Caco-2 (cell line): ENCODE data around the gene IFNA13. TPM values are rescaled to one million over a fixed set of nuclear protein-coding genes. Genes with fewer than 3 reads are reported as not detected.
A peak's percentile ranks its signal among the peaks of the same experiment; 100 is the strongest.
"Not testable (repeated sequence)": the region's sequence is repeated elsewhere in the genome, so short reads cannot be mapped to it uniquely, and the experiment has no call there.

Experiments used
- BruUV-seq: library from RNA; stranded (reverse); fragments of 400-500 nt; replicated peaks from 2 replicates; lab custom pipeline; 2021; lab: Mats Ljungman, UMichigan
- CTCF ChIA-PET: fragments of 300-600 bp; sonication (Branson Sonifier 250); formaldehyde crosslinking; loops from one replicate; lab custom pipeline; 2022; ENCODE audit warnings: antibody characterized with exemption; lab: Charles Lee
- POLR2A ChIA-PET: fragments of 300-600 bp; sonication (Branson Sonifier 250); formaldehyde crosslinking; loops from one replicate; lab custom pipeline; 2022; ENCODE audit warnings: antibody characterized with exemption; lab: Charles Lee
- DNase-seq, 2 experiments: peaks; one replicate each; pipeline versions ENCODE4 v3.0.0 to v3.0.0-alpha.2; 2020 to 2022
- H3K27me3 ChIP-seq: replicated peaks from 2 replicates; pipeline ENCODE4 v1.6.0; 2011; ENCODE audit warnings: low read length; ENCODE audit not compliant: control insufficient read depth, insufficient read depth
- H3K36me3 ChIP-seq: 2 replicates; pipeline ENCODE4 v1.5.1; 2011; ENCODE audit warnings: low read length; ENCODE audit not compliant: control insufficient read depth, insufficient read depth
- H3K4me1 ChIP-seq: fragments of 250-450 bp; sonication (Bioruptor Pico); 2 replicates; pipeline ENCODE4 v1.5.1; 2020; ENCODE audit warnings: mild to moderate bottlenecking
- H3K4me3 ChIP-seq: 2 replicates; pipeline ENCODE4 v1.5.1; 2011; ENCODE audit warnings: low read depth, mild to moderate bottlenecking, control low read depth, low read length
- H3K9me3 ChIP-seq: fragments of 250-450 bp; sonication (Bioruptor Pico); 2 replicates; pipeline ENCODE4 v1.5.1; 2020; ENCODE audit warnings: mild to moderate bottlenecking, moderate library complexity
- H3K27ac Mint-ChIP-seq: one replicate; pipeline ENCODE4 v1.8.0; 2022; ENCODE audit warnings: mixed read lengths; ENCODE audit not compliant: unreplicated experiment
- H3K27me3 Mint-ChIP-seq: one replicate; pipeline ENCODE4 v1.8.0; 2022; ENCODE audit warnings: mixed read lengths; ENCODE audit not compliant: insufficient read depth, unreplicated experiment
- H3K36me3 Mint-ChIP-seq: one replicate; pipeline ENCODE4 v1.8.0; 2022; ENCODE audit warnings: mild to moderate bottlenecking, mixed read lengths; ENCODE audit not compliant: insufficient read depth, unreplicated experiment
- H3K4me1 Mint-ChIP-seq: one replicate; pipeline ENCODE4 v1.8.0; 2022; ENCODE audit warnings: low read depth, mixed read lengths; ENCODE audit not compliant: unreplicated experiment
- H3K4me3 Mint-ChIP-seq: one replicate; pipeline ENCODE4 v1.8.0; 2022; ENCODE audit warnings: mild to moderate bottlenecking, moderate library complexity, mixed read lengths; ENCODE audit not compliant: unreplicated experiment
- H3K9me3 Mint-ChIP-seq: one replicate; pipeline ENCODE4 v1.8.0; 2022; ENCODE audit warnings: mixed read lengths; ENCODE audit not compliant: unreplicated experiment
- CTCF ChIP-seq, 2 experiments: fragments of 200-600 bp in 1 of 2; IDR thresholded peaks; 1 replicate in 1 of 2; 2 replicates in 1 of 2; pipeline versions ENCODE4 v1.5.1 to v1.8.0; 2011 to 2022; ENCODE audit warnings: antibody characterized with exemption in 1 of 2, control low read depth in 1 of 2, inconsistent platforms in 1 of 2, low read depth in 1 of 2, low read length in 1 of 2, mild to moderate bottlenecking in 1 of 2, moderate library complexity in 1 of 2; ENCODE audit not compliant: insufficient read depth in 1 of 2, severe bottlenecking in 1 of 2, unreplicated experiment in 1 of 2
- intact Hi-C: fragments of 100-400 bp; cut with micrococcal nuclease; formaldehyde crosslinking; loops from one replicate; pipeline ENCODE4 v1.10.0; 2022; ENCODE audit not compliant: unreplicated experiment
- total RNA-seq: library from RNA; stranded (reverse); gene quantifications from 2 replicates; pipeline ENCODE4 v1.2.3, GENCODE V29; 2022

IFNA13 gene
- total RNA-seq, 1 experiment from 2014 or later: not detected

- no peaks in the 10 kb centered on the region for H3K36me3 ChIP-seq
- ChIA-PET POLR2A (no interaction called here), CTCF (no interaction called here)
- no peaks in the 10 kb centered on the region for H3K4me1 Mint-ChIP-seq
- no peak overlapping the region for H3K4me3 ChIP-seq
- no peaks in the 10 kb centered on the region for H3K4me1 ChIP-seq
- intact Hi-C loops: no loop called here
- no peak overlapping the region for H3K27ac Mint-ChIP-seq
- H3K27me3 Mint-ChIP-seq: peaks cover 11% of the 10 kb centered on the region
- H3K4me3 Mint-ChIP-seq: no peak overlapping the region
- DNase-seq: peak in 1 of 2 experiments; percentile 20
- H3K9me3 Mint-ChIP-seq: no peaks in the 10 kb centered on the region
- H3K9me3 ChIP-seq: no peaks in the 10 kb centered on the region
- H3K27me3 ChIP-seq: no peaks in the 10 kb centered on the region
- TF ChIP-seq CTCF (IDR thresholded peaks at IDR 0.05; ENCODE audit: insufficient read depth in 1 of 2, low read depth in 1 of 2, low read length in 1 of 2, severe bottlenecking in 1 of 2, unreplicated experiment in 1 of 2): no peak
- H3K36me3 Mint-ChIP-seq: no peaks in the 10 kb centered on the region
- no TSS peak for BruUV-seq
Observed at GRCh38 chr9:21381448-21382339, 13.8 kb upstream of the IFNA13 start.

- POLR2A ChIA-PET, H3K9me3 ChIP-seq, H3K4me1 ChIP-seq, BruUV-seq, H3K9me3 Mint-ChIP-seq, H3K4me1 Mint-ChIP-seq, H3K27me3 Mint-ChIP-seq, H3K36me3 ChIP-seq, H3K27me3 ChIP-seq, H3K36me3 Mint-ChIP-seq, H3K4me3 ChIP-seq, H3K27ac Mint-ChIP-seq, H3K4me3 Mint-ChIP-seq, CTCF ChIA-PET, intact Hi-C loops, DNase-seq: not testable (repeated sequence)
Observed at GRCh38 chr9:21371467-21371866, 3.6 kb upstream of the IFNA13 start.

- intact Hi-C loops, H3K4me3 ChIP-seq, H3K36me3 Mint-ChIP-seq, CTCF ChIA-PET, H3K36me3 ChIP-seq, H3K4me3 Mint-ChIP-seq, H3K27ac Mint-ChIP-seq, H3K27me3 Mint-ChIP-seq, DNase-seq, H3K27me3 ChIP-seq, H3K9me3 Mint-ChIP-seq, POLR2A ChIA-PET, H3K4me1 ChIP-seq, BruUV-seq, H3K9me3 ChIP-seq, H3K4me1 Mint-ChIP-seq: not testable (repeated sequence)
Observed at GRCh38 chr9:21367169-21367568, 688 bp downstream of the IFNA13 start.

- H3K4me3 Mint-ChIP-seq: no peak overlapping the region
- no peaks in the 10 kb centered on the region for H3K4me1 Mint-ChIP-seq
- no peak overlapping the region for H3K4me3 ChIP-seq
- no peaks in the 10 kb centered on the region for H3K36me3 Mint-ChIP-seq
- intact Hi-C loops: no loop called here
- no peaks in the 10 kb centered on the region; the same call in 1 of the 2 replicates for H3K27me3 ChIP-seq
- POLR2A ChIA-PET: no interaction called here
- H3K9me3 Mint-ChIP-seq: no peaks in the 10 kb centered on the region
- no peaks in the 10 kb centered on the region for H3K36me3 ChIP-seq
- TF ChIP-seq CTCF (IDR thresholded peaks at IDR 0.05; ENCODE audit: insufficient read depth in 1 of 2, low read depth in 1 of 2, low read length in 1 of 2, severe bottlenecking in 1 of 2, unreplicated experiment in 1 of 2): no peak
- H3K27me3 Mint-ChIP-seq: peaks cover 4% of the 10 kb centered on the region
- CTCF ChIA-PET: no interaction called here
- no peak for DNase-seq
- no TSS peak for BruUV-seq
- H3K4me1 ChIP-seq: no peaks in the 10 kb centered on the region
- H3K9me3 ChIP-seq: no peaks in the 10 kb centered on the region
- no peak overlapping the region for H3K27ac Mint-ChIP-seq
Observed at GRCh38 chr9:21362287-21362686, 5.6 kb downstream of the IFNA13 start.
